NB4 (cell line): Measurements from ENCODE around the gene LCN6.

Source experiments
- MYC ChIP-seq: IDR thresholded peaks from 2 replicates; pipeline ENCODE4 v1.6.1; 2011; ENCODE audit warnings: low read depth, low read length
- POLR2A ChIP-seq: IDR thresholded peaks from 2 replicates; pipeline ENCODE4 v1.6.1; 2011; ENCODE audit warnings: mild to moderate bottlenecking; ENCODE audit not compliant: insufficient read length; ENCODE audit errors: extremely low read depth
- TF ChIP-seq, protein P1 (sequence below): IDR thresholded peaks from one replicate; pipeline ENCODE4 v1.5.1; 2012; ENCODE audit warnings: low read depth, low read length
- TF ChIP-seq, protein P2 (sequence below): IDR thresholded peaks from 2 replicates; pipeline ENCODE4 v1.6.1; 2011; ENCODE audit warnings: low read depth, low read length

DNA sequence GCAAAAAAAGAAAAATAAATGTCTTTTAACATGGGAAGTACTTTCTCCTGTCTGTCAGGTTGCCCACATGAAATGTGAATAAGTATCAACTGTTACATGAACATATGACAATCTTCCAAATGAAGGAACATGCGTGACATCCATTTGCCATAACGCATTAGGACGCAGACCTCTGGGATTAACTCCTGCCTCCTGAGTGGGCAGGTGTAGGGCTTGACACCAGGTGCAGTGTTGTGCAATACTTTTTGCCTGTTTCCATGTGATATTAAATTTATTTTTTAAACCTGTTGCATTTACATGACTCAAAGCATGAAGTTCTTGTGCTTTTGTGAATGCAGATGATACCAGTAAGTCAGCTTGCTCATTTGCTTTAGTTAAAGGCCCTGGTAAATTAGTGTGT, 34.1 kb upstream of the LCN6 start:
- TF ChIP-seq, protein P1, sequence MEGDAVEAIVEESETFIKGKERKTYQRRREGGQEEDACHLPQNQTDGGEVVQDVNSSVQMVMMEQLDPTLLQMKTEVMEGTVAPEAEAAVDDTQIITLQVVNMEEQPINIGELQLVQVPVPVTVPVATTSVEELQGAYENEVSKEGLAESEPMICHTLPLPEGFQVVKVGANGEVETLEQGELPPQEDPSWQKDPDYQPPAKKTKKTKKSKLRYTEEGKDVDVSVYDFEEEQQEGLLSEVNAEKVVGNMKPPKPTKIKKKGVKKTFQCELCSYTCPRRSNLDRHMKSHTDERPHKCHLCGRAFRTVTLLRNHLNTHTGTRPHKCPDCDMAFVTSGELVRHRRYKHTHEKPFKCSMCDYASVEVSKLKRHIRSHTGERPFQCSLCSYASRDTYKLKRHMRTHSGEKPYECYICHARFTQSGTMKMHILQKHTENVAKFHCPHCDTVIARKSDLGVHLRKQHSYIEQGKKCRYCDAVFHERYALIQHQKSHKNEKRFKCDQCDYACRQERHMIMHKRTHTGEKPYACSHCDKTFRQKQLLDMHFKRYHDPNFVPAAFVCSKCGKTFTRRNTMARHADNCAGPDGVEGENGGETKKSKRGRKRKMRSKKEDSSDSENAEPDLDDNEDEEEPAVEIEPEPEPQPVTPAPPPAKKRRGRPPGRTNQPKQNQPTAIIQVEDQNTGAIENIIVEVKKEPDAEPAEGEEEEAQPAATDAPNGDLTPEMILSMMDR, result no peak
- TF ChIP-seq MYC, result no peak
- no peak for TF ChIP-seq POLR2A
- TF ChIP-seq, protein P2, sequence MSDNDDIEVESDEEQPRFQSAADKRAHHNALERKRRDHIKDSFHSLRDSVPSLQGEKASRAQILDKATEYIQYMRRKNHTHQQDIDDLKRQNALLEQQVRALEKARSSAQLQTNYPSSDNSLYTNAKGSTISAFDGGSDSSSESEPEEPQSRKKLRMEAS, result no peak
